ENCODE results near the gene ITGA1. TPM values are rescaled to one million over a fixed set of nuclear protein-coding genes. Genes with fewer than 3 reads are reported as not detected.

The ITGA1 gene
- total RNA-seq, 3 donors from 2014 or later = 26.2 to 49.2 (median 36.6) TPM

GRCh38 chr5:52950686-52951085 lies 163.0 kb downstream of the ITGA1 start:
- Histone ChIP-seq H3K4me3 (no peak overlapping the region), H3K4me1 (no peaks in the 10 kb centered on the region), H3K27me3 (no peaks in the 10 kb centered on the region), H3K36me3 (no peaks in the 10 kb centered on the region), H3K9me3 (no peaks in the 10 kb centered on the region), H3K27ac (peak overlapping the region; percentile 41 to 56)
- TF ChIP-seq POLR2A (IDR thresholded peaks at IDR 0.05) (no peak), POLR2AphosphoS5 (IDR thresholded peaks at IDR 0.05) (no peak), CTCF (IDR thresholded peaks at IDR 0.05) (no peak)
- no peak for DNase-seq (ENCODE audit: low spot score in 2 of 2)
- intact Hi-C loops (cut with DNase I; ENCODE audit: low total_unique reads) = no loop called here

GRCh38 chr5:52952483-52952882 lies 164.8 kb downstream of the ITGA1 start:
- Histone ChIP-seq H3K36me3 (no peaks in the 10 kb centered on the region), H3K27me3 (no peaks in the 10 kb centered on the region), H3K4me1 (no peaks in the 10 kb centered on the region), H3K4me3 (no peak overlapping the region), H3K27ac (no peak overlapping the region), H3K9me3 (no peaks in the 10 kb centered on the region)
- no peak for DNase-seq (ENCODE audit: low spot score in 2 of 2)
- intact Hi-C loops (cut with DNase I; ENCODE audit: low total_unique reads) = no loop called here
- TF ChIP-seq CTCF (IDR thresholded peaks at IDR 0.05) (no peak), POLR2AphosphoS5 (IDR thresholded peaks at IDR 0.05) (no peak), POLR2A (IDR thresholded peaks at IDR 0.05) (no peak)

- DNase-seq (ENCODE audit: low spot score in 2 of 2) = no peak
- Histone ChIP-seq H3K9me3 (no peaks in the 10 kb centered on the region), H3K27me3 (no peaks in the 10 kb centered on the region), H3K4me1 (no peaks in the 10 kb centered on the region), H3K36me3 (no peaks in the 10 kb centered on the region), H3K27ac (no peak overlapping the region), H3K4me3 (no peak overlapping the region)
- TF ChIP-seq POLR2A (IDR thresholded peaks at IDR 0.05) (no peak), POLR2AphosphoS5 (IDR thresholded peaks at IDR 0.05) (no peak), CTCF (IDR thresholded peaks at IDR 0.05) (no peak)
- intact Hi-C loops (cut with DNase I; ENCODE audit: low total_unique reads) = no loop called here
Observed at GRCh38 chr5:52956014-52956413, 168.3 kb downstream of the ITGA1 start.

- intact Hi-C loops (cut with DNase I; ENCODE audit: low total_unique reads) = no loop called here
- no peaks in the 10 kb centered on the region for H3K27me3 ChIP-seq
- H3K9me3 ChIP-seq = no peaks in the 10 kb centered on the region
- H3K36me3 ChIP-seq = no peaks in the 10 kb centered on the region
- H3K4me1 ChIP-seq = no peaks in the 10 kb centered on the region
- no peak for TF ChIP-seq POLR2AphosphoS5 (IDR thresholded peaks at IDR 0.05)
- TF ChIP-seq CTCF (IDR thresholded peaks at IDR 0.05) = no peak
- TF ChIP-seq POLR2A (IDR thresholded peaks at IDR 0.05) = no peak
- no peak overlapping the region for H3K27ac ChIP-seq
- no peak overlapping the region for H3K4me3 ChIP-seq
- no peak for DNase-seq (ENCODE audit: low spot score in 2 of 2)
Observed at GRCh38 chr5:52956915-52957747, 169.4 kb downstream of the ITGA1 start.

GRCh38 chr5:52961274-52961681 lies 173.6 kb downstream of the ITGA1 start:
- no peak for TF ChIP-seq POLR2A (IDR thresholded peaks at IDR 0.05)
- TF ChIP-seq POLR2AphosphoS5 (IDR thresholded peaks at IDR 0.05) = no peak
- Histone ChIP-seq H3K4me1 (no peaks in the 10 kb centered on the region), H3K27me3 (no peaks in the 10 kb centered on the region), H3K27ac (peak overlapping the region in 1 of 2 donors; percentile 35), H3K9me3 (no peaks in the 10 kb centered on the region), H3K4me3 (no peak overlapping the region), H3K36me3 (no peaks in the 10 kb centered on the region)
- intact Hi-C loops (cut with DNase I; ENCODE audit: low total_unique reads) = no loop called here
- no peak for DNase-seq (ENCODE audit: low spot score in 2 of 2)

Data from breast epithelium (tissue), 4 donors.